ENCODE data around the gene ADPRH.
"Not testable (repeated sequence)": the region's sequence is repeated elsewhere in the genome, so short reads cannot be mapped to it uniquely, and the experiment has no call there.

The ADPRH gene

DNA sequence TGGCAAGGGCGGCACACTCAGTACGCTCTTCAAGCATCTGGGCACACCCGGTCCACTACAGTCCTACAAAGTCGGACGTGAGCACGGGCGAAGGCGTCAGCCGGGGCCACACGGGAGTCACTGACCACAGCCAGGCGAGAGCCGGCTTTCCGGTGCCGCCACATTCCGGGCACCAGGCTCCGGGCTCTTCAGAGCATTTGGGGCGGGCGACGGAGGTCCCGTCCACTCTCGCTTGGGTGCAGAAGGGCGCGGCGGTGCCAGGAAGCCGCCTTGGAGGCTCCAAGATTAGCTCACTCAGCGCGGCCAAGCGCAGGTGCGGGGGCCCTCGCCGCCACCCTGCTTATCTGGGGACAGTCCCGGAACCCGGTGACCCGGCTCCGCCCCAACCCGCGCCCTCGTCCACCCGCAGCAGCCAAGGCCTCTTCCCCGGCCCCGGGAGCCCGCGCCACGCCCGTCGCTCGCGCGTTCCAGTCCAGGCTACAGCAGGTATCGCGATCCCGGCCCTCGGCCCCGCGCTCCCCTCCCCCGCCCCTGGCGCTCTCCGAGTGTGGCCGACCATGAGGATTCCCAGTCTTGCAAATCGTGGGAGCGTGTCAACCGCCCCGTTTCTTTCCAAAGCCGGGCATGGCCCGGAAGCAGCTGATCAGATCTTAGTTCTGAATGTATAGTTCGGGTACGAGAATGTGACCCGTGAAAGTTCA is at the start of gene ADPRH:
Gene ADPRH, plus strand, starts transcription at position 127 of the 701 bp plus-strand sequence. CDS start 2,678 bp downstream, outside the sequence.
- DNase-seq, result peak; percentile 60 to 74

DNA sequence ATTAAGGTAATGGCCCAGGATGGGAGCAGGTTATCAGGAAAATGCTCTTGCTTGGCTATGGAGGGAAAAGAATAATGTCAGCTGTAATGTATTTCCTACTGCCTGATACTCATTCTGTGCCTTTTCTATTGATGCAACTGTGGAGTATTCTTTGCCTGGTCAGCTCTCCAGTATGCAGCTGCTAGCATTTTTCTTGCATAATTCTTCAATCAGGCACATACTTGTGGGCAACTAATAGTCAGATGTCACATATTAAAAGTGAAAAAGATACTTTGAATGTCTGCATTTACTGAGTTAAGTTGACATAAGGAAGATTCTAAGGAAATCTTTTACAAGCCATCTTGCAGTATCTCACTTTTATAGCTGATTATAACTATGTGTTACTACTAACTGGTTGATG is 49.4 kb upstream of the ADPRH start:
- DNase-seq, result no peak

DNA sequence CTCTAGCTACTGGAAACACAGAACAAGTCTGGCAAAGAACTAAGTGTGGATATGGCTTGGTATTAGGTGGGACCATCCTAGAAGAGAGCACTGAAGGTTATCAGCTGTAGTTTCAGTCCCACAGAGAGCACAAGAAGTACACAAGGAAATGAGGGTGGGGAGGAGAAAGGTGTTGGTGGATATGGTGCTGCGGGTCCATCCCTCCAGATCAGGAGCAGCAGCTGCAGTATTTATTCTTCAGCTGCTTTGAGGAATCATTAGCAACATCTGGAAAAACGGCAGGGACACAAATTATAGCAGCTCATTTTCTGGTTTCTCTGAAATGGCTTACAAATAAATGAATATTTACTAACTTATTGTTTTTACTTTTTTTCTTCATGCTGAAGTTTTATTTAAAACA is 48.8 kb upstream of the ADPRH start:
- DNase-seq, result no peak

DNA sequence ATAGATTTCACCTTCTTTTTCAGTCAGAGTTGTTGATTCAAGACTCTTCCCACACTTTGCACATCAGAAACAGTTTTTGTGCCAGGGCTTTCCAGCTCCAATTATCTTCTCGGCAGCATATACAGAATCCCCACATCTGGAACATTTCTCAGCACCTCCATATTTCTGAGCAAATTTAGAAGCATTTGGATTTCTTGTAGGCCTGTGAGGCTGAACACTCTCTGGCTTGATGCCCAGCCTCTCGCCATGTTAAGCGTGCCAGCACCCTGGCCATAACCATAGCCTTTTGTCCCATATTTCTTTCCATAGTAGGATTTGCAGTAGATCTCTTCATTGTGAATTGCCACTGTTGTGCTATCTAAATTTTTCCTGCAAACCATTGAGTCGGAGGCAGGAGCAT is 48.1 kb upstream of the ADPRH start:
- DNase-seq, result no peak

DNA sequence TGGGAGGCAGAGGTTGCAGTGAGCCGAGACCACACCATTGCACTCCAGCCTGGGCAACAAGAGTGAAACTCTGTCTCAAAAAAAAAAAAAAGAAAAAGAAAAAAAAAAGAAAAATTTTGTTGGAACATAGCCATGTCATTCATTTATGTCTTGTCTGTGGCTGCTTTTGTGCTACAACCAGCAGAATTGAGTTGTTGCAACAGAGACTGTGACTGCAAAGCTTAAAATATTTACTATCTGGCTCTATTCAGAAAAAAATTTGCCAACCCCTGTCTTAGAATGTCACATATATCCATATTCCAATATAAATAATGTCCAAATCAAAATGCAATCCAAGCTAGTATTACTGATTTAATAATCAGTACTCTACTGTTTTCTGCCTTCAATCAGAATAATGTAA is 45.0 kb upstream of the ADPRH start:
- no peak for DNase-seq

DNA sequence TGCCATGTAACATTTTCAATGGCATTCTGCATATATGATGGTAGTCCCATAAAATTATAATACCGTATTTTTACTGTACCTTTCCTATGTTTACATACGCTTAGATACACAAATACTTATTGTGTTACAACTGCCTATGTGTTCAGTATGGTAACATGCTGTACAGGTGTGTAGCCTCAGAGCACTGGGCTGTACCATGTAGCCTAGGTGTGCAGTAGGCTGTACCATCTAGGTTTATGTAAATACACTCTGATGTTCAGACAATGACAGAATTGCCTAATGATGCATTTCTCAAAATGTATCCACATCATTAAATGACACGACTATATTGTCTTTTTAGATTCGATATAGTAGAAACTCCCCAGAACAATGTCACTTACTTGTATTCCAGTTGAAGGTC is 42.5 kb upstream of the ADPRH start:
- DNase-seq, result no peak

DNA sequence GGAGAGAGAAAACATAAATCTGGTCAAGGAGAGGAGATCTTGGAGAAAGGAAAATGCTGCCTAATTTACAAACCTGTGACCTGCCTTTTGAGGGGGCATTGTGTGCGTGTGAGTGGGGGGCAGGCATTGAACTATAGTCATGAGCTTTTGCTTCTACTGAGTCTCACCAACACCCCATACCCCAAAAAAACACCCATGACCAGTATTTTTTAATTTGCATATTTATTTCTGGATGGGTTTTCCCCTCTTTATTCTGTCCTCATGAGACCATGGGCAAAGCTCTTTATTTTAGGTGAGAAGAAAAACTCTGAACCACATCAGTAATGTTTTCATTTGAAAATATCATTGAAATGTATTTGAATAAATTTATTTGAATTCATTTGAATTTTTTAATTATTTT is 40.5 kb upstream of the ADPRH start:
- no peak for DNase-seq

DNA sequence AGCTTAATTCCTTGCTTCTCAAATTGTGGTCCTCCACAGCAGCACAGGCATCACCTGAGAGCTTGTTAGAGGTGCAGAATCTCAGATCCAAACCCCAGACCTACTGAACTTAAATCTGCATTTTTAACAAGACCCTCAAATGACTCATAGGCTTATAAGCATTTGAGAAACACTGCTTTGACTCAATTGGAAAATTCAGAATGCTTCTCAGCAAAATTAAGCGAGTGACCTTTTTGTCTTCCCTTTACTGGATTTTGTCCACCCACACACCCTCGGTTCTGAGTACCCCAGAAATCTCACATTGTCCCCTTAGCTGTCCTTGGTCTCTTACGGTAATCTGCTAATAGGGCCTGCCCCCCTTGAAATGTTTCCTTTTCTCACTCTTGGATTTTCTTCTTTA is 37.7 kb upstream of the ADPRH start:
- DNase-seq, result no peak

DNA sequence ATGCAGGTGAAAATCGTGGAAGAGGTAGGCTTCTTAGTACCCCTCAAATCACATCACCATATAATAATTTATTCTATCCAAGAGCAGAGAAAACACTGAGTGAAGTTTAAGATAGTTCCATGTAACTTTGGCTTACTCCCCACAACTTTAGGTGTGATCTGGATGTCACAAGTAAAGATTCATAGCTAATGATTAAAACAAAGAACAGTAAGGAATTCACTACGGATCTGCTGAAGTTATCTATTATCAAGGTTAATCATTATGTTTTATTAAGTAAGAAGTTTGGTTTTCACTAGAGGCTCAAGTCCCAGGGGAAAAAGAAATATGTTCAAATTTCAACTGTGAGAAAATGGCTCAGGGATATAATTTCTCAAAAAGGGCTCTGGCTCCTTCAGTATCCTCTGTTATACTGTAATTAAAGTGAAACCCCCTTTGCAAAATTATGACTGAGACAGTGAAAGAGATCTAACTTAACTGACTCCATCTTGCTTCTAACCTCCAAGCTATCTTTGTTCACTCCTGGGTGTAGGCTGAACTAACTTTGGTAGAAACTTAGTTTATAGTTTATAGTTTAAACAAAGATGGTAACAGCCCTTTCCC is 37.0 kb upstream of the ADPRH start:
- no peak for DNase-seq

DNA sequence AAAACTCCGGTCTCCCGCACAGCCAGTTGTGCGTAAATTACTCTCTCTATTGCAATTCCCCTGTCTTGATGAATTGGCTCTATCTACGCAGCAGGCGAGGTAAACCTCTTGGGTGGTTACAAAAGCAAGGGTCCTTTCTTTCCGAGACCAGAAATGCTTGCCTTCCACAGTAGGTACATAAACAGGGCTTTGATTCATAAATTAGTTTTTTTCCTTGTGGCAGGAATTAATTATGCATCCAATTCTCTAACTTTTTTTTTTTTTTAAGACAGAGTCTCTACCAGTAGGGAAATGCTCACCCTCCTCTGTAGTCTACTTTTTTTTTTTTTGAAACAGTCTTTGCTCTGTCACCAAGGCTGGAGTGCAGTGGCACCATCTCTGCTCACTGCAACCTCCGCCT is 36.1 kb upstream of the ADPRH start:
- DNase-seq, result no peak

DNA sequence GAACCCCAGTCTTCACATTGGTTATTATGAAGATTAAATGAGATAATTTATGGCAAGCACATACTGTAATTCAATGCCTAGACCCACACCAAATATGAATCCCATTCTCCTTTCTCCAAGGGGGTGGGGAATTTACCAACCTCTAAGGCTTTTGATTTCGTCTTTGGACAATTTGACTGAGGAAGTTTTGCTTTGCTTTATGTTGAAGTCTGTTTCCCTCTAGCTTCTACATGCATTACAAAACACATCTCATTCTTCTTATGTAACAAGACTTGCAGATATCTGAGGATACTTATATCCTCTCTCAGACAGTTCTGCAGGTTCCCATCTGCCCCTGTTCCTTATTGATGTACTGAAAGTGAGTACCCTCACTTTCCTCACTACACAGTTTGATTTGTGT is 32.1 kb upstream of the ADPRH start:
- DNase-seq, result no peak

DNA sequence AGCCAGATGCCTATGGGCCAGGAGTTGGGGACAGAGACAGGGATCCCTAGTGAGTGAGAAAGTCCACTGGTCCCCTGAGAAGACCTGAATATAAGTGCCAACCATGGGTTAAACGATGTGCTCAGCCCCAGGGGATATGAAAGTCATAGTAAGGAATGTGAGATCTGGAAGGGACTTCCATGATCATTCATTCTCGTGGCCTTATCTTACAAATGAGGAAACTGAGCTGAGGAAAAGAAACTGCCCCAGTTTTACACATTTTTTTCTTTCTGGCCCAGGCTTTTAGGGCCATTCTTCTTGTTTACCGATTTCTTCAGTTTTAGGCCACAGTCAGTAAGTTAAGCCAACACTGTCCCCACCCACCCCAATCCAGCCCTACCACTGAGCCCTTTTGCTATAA is 31.0 kb upstream of the ADPRH start:
- DNase-seq, result no peak

DNA sequence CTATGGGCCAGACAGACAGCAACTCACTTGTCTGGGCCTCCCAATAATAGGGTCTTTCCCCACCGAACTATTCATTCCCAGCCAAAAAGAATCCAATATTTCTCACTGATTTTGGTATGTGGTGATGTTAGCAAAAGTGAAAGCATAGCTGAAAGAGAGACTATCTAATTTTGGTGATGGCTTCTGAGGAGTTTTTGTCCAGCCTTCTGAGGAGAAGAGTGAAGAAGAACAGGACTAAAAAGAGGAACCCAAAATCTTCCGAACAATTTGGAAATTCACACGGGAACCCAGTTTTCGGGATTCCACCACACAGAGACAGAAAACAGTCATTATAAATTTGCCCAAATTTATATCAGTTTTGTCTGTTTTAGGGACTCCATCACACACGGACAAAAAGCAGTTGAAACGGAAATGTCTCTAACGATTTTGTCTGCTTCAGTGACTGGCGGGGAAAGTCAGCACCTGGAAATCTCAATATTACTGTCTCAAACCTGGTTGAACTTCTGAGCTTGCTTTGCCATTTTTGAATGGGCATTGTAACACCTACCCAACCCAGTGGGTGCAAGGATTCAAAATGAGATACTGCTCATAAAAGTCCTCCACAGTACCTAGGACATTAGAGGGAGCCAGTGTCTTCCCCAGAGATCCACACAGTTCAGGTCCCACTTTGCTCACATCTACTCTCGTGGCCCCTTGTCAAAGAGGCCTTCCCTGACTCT is 28.9 kb upstream of the ADPRH start:
- DNase-seq, result no peak

DNA sequence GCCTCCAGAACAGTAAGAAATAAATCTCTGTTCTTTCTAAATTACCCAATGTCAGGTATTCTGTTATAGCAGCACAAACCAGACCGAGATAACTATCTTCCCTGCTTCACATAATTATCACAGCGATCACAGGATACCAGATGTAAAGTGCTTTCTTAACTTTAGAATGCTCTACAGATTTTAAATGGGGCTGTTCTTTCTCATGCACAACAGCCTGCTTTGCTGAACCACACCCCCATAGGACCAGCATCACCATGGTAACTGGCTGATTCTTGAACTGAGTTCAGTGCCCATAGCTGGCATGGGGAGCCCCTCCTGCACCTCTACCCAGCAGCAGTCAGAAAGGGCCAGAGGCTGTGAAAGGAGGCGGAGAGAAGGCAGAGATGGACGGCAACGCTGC is 27.7 kb upstream of the ADPRH start:
- DNase-seq, result no peak

DNA sequence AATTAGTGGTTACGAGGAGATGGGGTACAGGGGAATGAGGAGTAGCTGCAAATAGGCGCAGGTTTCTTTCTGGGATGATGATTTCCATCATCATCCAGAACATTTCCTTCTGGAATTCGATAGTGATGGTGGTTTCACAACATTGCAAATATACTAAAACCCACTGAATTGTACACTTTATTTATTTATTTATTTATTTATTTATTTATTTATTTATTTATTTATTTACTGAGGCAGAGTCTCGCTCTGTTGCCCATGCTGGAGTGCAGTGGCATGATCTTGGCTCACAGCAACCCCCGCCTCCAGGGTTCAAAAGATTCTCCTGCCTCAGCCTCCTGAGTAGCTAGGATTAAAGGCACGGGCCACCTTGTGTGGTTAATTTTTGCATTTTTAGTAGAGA is 26.4 kb upstream of the ADPRH start:
- DNase-seq, result not testable (repeated sequence)

DNA sequence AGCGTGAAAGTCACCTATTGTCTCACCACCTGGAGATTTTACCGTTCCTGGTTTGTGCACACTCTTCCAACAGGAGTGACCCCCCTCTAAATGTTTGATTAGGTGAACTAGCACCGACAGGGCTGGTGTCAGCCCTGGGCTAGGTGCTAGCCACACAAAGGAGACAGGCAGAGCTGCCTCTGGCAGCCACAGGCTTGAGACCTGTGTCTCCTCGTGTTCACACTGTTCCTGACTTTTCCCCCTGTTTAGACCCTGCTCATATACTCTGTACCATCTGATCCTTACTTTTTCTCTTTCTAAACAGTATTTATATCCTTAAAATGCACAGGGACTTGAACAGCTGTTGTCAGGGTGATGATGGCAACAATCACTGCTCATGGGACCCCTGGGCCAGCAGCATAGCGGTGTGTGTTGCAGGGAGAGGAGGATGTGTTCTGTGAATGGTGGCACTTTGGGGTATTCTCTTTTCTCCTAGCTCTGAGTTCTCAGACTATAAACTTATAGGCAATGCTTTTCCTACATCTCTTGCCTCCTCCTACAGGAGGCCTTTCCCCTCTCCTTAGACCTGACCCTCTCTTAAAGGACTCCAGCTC is 25.4 kb upstream of the ADPRH start:
- DNase-seq, result no peak

DNA sequence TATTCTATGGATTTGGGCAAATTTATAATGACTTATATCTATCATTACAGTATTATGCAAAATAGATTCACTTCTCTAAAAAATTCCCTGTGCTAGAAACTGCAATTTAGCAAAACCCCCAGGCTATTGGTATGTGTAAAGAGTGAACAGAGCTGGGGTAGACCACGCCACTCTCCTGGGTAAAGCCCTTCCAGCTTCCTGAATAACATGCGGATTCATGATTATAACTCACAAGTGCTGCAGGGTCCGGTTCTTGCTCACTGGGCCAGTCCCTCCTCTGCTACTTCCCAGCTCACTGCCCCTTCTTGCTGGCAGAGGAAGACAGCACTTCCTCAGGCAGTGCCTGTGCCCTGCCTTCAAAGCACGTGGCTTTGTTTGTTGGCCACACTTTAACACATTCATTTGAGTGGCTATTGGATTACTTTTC is 24.0 kb upstream of the ADPRH start:
- DNase-seq, result no peak

DNA sequence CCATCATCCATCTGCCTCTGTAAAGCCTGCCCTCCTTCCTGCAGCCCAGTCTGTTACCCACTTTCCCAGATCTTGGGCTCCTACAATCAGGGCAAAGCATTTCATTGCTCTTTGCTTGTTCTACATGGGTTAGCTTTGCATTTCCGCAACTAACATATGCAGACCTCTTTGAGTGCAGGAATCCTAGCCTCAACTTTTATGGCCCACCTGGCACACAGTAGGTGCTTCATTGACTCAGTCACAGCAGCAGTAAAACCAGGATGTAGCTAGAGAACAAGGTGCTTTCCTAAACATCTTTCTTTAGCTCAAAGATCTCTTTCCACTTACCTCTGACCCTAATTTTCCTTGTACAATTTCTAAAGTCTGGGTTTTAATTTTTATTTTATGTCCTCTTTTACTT is 23.4 kb upstream of the ADPRH start:
- no peak for DNase-seq

DNA sequence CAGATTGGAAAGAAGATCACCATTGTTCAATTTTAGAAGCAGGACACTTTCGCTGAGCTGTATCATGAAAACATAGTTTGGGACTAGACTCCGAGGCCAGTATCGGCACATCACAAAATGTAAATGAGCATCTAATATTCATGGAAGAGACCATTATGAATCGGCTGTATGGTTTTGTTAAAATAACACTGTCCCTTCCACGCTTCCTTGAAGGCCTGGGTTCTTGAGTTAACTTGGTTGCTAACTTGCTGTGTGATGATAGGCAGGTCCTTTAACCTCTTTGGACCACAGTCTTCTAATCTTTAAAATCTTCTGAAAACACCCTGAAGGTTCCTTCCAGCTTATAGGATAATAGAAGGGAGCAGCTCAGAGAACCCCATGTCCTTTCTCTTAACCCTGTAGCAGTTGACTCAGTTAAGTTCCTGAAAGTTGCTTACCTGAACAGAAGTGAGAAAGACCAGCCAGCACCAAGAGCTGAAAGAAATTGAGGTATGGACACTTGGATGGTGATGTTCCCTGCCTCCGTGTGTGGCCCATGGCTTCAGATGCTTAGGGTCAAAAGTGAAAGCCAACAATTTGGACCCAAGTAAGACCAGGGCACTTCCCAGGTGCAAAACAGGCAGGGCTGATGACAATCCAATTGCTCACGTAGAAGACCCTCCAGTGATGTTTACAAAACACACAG is 22.0 kb upstream of the ADPRH start:
- no peak for DNase-seq

DNA sequence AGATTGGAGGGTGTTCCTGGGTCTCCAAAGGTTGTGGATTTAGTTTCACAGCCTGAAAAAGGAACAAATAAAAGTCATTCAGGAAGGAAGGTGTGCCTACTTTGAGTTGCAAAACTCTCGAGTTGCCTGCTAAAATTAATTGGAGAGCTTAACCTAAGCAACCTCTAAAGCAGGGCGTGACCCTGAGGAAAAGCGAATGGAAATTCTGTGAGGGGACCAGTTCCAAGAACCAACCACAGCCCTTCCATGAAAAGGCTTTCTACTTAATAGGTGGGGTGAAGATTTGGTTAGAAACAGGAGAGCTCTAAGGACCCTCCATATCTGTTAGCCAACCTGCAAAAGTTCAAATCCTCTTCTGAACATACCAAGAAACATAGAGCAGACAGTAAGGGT is 21.4 kb upstream of the ADPRH start:
- DNase-seq, result no peak

DNA sequence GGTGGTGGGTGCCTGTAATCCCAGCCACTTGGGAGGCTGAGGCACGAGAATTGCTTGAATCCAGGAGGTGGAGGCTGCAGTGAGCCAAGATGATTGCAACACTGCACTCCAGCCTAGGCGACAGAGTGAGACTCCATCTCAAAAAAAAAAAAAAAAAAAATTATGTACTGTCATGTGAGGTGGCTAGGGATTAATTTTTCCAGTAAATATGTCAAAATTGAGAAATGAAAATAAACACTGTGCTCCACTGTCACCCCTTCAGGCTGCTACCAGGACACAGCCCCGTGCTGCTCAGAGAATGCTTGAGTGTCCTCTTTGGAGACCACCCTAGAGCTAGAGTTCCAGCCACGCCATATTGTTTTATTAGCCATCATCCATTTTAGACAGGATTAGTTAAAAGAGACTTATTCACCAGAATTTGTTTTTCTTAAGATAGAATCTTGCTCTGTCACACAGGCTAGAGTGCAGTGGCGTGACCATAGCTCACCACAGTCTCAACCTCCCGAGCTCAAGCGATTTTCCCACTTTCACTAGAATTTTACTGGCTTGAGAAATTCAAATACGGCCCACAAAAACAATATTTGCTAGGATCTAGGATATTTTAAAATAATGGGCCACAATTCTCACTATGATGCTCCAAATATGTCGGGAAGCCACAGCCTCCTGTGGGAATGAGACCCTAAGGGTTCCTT is 20.5 kb upstream of the ADPRH start:
- no peak for DNase-seq

DNA sequence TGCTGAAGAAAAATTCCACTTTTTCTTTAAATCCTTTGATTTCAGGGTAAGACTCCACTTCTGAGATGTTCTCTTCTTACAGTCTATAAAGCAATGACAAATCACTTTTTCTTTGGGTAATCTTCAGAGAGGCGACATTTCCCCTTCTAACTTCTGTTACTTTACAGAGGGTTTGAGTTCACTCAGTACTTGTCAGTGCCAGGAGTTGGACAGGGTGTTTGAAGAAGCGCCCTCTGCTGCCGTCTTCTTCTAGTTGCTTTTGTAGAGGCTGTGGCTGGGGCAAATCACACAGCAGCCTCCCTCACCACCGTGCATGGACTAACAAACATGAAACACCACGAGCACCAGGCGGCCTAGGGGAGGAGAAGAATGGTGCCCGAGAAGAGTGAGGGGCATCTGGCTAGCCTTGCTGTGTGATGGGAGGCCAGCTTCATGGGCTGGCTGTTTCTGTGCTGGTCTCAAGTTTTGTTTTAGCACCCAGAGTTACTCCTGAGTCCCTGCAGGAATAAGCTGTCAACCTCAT is 19.8 kb upstream of the ADPRH start, which contains the start of gene CD80:
Gene CD80, minus strand, starts transcription at position 174 of the 523 bp plus-strand sequence. CDS start 1,886 bp downstream, outside the sequence.
- DNase-seq, result peak in 1 of 2 experiments; percentile 36
